H54 (cell line): Measurements from ENCODE around the gene BSN.

Source experiments
- DNase-seq: peaks from one replicate; pipeline ENCODE4 v3.0.0; 2011; ENCODE audit warnings: low spot score, mixed read lengths; ENCODE audit not compliant: insufficient read length
- FAIRE-seq: peaks from 3 replicates; lab custom pipeline; 2011; peaks lifted over from hg19 to GRCh38; lab: Jason Lieb, UNC
- POLR2A ChIP-seq: IDR thresholded peaks from 2 replicates; pipeline ENCODE4 v1.6.1; 2011; ENCODE audit warnings: low read depth, mild to moderate bottlenecking, low read length

The BSN gene

GRCh38 chr3:49653621-49654020 is 99.3 kb downstream of the BSN start:
- DNase-seq (no peak), FAIRE-seq (no peak)
- TF ChIP-seq POLR2A: no peak

- TF ChIP-seq POLR2A: no peak
- DNase-seq (no peak), FAIRE-seq (no peak)
These were observed 100.0 kb downstream of the BSN start for GRCh38 chr3:49654176-49654825.

- TF ChIP-seq POLR2A: no peak
- no peak for DNase-seq
- FAIRE-seq: no peak
These were observed 100.8 kb downstream of the BSN start for GRCh38 chr3:49654955-49655556.

- no peak for TF ChIP-seq POLR2A
- FAIRE-seq (no peak), DNase-seq (no peak)
These were observed 101.5 kb downstream of the BSN start for GRCh38 chr3:49655731-49656285.

- TF ChIP-seq POLR2A: no peak
- DNase-seq (no peak), FAIRE-seq (no peak)
These were observed 102.3 kb downstream of the BSN start for GRCh38 chr3:49656541-49657112.

- TF ChIP-seq POLR2A: no peak
- FAIRE-seq: no peak
- no peak for DNase-seq
These were observed 103.1 kb downstream of the BSN start for GRCh38 chr3:49657208-49657915.

- FAIRE-seq (no peak), DNase-seq (no peak)
- no peak for TF ChIP-seq POLR2A
These were observed 104.4 kb downstream of the BSN start for GRCh38 chr3:49658711-49659110.

GRCh38 chr3:49659756-49660155 is 105.5 kb downstream of the BSN start:
- no peak for TF ChIP-seq POLR2A
- no peak for FAIRE-seq
- no peak for DNase-seq

GRCh38 chr3:49661281-49661680 is 107.0 kb downstream of the BSN start:
- no peak for FAIRE-seq
- TF ChIP-seq POLR2A: no peak
- DNase-seq: no peak

- no peak for FAIRE-seq
- no peak for TF ChIP-seq POLR2A
- DNase-seq: no peak
These were observed 107.7 kb downstream of the BSN start for GRCh38 chr3:49662021-49662420.

GRCh38 chr3:49662720-49663413 is 108.6 kb downstream of the BSN start:
- DNase-seq (no peak), FAIRE-seq (no peak)
- no peak for TF ChIP-seq POLR2A

GRCh38 chr3:49663831-49664230 is 109.6 kb downstream of the BSN start:
- DNase-seq (no peak), FAIRE-seq (no peak)
- TF ChIP-seq POLR2A: no peak

GRCh38 chr3:49664300-49664699 is 110.0 kb downstream of the BSN start:
- FAIRE-seq: no peak
- no peak for TF ChIP-seq POLR2A
- DNase-seq: no peak
